Skeletal muscle satellite cell (primary cell): Measurements from ENCODE around the gene SMIM41.

ENCODE experiments used
- H3K27me3 ChIP-seq: 2 replicates; pipeline ENCODE4 v1.7.0; 2013; ENCODE audit warnings: low read length; ENCODE audit not compliant: control insufficient read depth, insufficient read depth
- H3K36me3 ChIP-seq: 2 replicates; pipeline ENCODE4 v1.7.0; 2013; ENCODE audit warnings: mild to moderate bottlenecking, control low read depth, low read length; ENCODE audit not compliant: insufficient read depth
- H3K4me1 ChIP-seq: 2 replicates; pipeline ENCODE4 v1.7.0; 2013; ENCODE audit warnings: low read length; ENCODE audit not compliant: control insufficient read depth, insufficient read depth
- H3K4me2 ChIP-seq: 2 replicates; pipeline ENCODE4 v1.7.0; 2013; ENCODE audit warnings: mild to moderate bottlenecking, low read length
- H3K4me3 ChIP-seq: 2 replicates; pipeline ENCODE4 v1.7.0; 2013; ENCODE audit warnings: low read length
- H3K9ac ChIP-seq: 2 replicates; pipeline ENCODE4 v1.7.0; 2013; ENCODE audit warnings: mild to moderate bottlenecking, low read depth, low read length, moderate library complexity
- H3K9me3 ChIP-seq: replicated peaks from 2 replicates; pipeline ENCODE4 v1.7.0; 2013; ENCODE audit warnings: mild to moderate bottlenecking, control low read depth, low read length

SMIM41 gene

GRCh38 chr12:52053536-52054209 is 25.8 kb upstream of the SMIM41 start:
- H3K36me3 ChIP-seq: peaks cover 11% of the 10 kb centered on the region
- no peak overlapping the region for H3K9ac ChIP-seq
- no peak overlapping the region for H3K4me3 ChIP-seq
- no peaks in the 10 kb centered on the region for H3K9me3 ChIP-seq
- H3K27me3 ChIP-seq: no peaks in the 10 kb centered on the region
- no peak overlapping the region for H3K4me2 ChIP-seq
- peaks cover 25% of the 10 kb centered on the region for H3K4me1 ChIP-seq

GRCh38 chr12:52054231-52054832 is 25.2 kb upstream of the SMIM41 start:
- Histone ChIP-seq H3K4me1 (peaks cover 25% of the 10 kb centered on the region), H3K9ac (no peak overlapping the region), H3K9me3 (no peaks in the 10 kb centered on the region), H3K27me3 (no peaks in the 10 kb centered on the region), H3K4me3 (no peak overlapping the region), H3K36me3 (peaks cover 11% of the 10 kb centered on the region), H3K4me2 (no peak overlapping the region)

DNA sequence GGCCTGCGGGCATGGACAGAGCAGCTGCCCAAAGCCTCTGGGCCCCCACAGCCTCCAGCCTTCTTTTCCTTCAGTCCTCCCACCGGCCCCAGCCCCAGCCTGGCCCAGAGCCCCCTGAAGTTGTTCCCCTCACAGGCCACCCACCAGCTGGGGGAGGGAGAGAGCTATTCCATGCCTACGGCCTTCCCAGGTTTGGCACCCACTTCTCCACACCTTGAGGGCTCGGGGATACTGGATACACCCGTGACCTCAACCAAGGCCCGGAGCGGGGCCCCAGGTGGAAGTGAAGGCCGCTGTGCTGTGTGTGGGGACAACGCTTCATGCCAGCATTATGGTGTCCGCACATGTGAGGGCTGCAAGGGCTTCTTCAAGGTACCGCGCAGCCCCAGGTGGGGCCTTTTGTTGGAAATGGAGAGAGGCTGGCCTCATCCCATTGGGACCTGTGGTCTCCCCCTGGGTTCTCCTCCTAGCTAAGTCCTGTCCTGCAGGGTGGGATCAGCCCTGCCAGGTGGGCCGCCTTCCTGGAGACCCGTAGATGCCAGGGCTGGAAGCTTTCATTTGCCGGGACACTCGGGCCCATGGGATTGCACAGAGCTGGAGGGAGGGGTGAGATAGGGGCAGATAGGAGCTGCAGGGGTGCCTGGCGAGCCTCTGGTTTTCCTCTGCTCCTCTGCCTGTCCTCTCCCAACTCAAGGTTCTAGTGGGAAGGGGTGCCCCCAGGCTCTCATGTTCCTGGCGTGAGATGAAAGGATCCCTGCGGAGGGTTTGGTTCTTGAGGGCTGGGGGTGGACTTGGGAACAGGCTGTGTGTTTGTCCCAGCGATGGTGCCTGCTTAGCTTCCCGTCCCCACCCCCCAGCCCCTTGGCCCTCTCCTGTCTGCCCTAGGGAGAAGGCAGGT is 24.4 kb upstream of the SMIM41 start:
- Histone ChIP-seq H3K4me3 (no peak overlapping the region), H3K9ac (no peak overlapping the region), H3K36me3 (peaks cover 11% of the 10 kb centered on the region), H3K27me3 (no peaks in the 10 kb centered on the region), H3K4me1 (peaks cover 21% of the 10 kb centered on the region), H3K9me3 (no peaks in the 10 kb centered on the region), H3K4me2 (no peak overlapping the region)

- Histone ChIP-seq H3K9ac (no peak overlapping the region), H3K4me3 (no peak overlapping the region), H3K36me3 (peaks cover 11% of the 10 kb centered on the region), H3K4me2 (no peak overlapping the region), H3K9me3 (no peaks in the 10 kb centered on the region), H3K27me3 (no peaks in the 10 kb centered on the region), H3K4me1 (peaks cover 13% of the 10 kb centered on the region)
Observed at GRCh38 chr12:52055731-52056711, 23.5 kb upstream of the SMIM41 start.

GRCh38 chr12:52056801-52057637 is 22.5 kb upstream of the SMIM41 start:
- no peak overlapping the region for H3K4me2 ChIP-seq
- H3K4me3 ChIP-seq: no peak overlapping the region
- no peak overlapping the region for H3K9ac ChIP-seq
- peaks cover 7% of the 10 kb centered on the region for H3K4me1 ChIP-seq
- no peaks in the 10 kb centered on the region for H3K27me3 ChIP-seq
- peaks cover 11% of the 10 kb centered on the region for H3K36me3 ChIP-seq
- no peaks in the 10 kb centered on the region for H3K9me3 ChIP-seq

DNA sequence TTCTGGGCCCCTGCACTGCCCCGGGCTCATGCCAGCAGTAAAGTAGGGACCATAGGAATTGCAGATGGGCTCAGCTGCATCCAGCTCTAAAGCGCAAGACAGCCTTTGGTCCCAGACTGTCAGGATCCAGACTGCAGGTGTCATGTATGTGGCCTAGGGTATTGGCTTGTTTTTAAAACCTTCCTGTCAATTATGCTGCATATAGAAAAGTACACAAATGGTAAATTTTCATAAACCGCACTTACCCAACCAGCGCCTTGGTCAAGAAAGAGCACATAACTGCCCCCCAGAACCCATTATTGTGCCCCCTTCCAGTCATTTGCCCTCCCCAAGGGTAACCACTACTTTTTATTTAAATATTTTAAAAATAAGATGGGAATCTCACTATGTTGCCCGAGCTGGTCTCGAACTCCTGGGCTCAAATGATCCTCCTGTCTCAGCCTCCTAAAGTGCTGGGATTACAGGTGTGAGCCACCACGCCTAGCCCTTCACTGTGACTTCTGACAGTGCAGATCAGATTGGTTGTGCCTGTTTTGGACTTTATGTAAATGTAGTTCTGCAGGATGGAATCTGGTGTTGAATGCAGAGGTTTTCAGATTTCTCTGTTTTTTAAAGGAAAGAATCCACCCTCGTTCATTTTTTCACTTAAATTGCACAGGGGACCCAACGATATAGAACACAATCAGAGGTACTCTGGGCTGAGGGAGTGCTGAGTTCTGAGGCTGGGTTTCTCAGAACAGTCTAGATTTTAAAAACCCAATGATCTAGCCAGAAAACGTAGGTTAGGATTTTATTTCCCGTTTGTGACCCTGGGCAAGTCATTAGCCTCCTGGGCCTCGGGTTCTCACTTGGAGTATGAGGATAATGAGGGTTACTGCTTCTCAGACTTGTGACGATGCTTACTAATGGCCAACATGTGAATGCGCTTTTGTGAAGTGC is 21.6 kb upstream of the SMIM41 start:
- no peak overlapping the region for H3K9ac ChIP-seq
- no peak overlapping the region for H3K4me3 ChIP-seq
- H3K27me3 ChIP-seq: no peaks in the 10 kb centered on the region
- H3K4me1 ChIP-seq: peaks cover 11% of the 10 kb centered on the region
- no peaks in the 10 kb centered on the region for H3K9me3 ChIP-seq
- no peak overlapping the region for H3K4me2 ChIP-seq
- H3K36me3 ChIP-seq: peaks cover 11% of the 10 kb centered on the region

GRCh38 chr12:52058631-52059361 is 20.7 kb upstream of the SMIM41 start:
- Histone ChIP-seq H3K4me3 (no peak overlapping the region), H3K9ac (no peak overlapping the region), H3K4me2 (no peak overlapping the region), H3K27me3 (no peaks in the 10 kb centered on the region), H3K4me1 (peaks cover 20% of the 10 kb centered on the region), H3K36me3 (peaks cover 11% of the 10 kb centered on the region), H3K9me3 (no peaks in the 10 kb centered on the region)

DNA sequence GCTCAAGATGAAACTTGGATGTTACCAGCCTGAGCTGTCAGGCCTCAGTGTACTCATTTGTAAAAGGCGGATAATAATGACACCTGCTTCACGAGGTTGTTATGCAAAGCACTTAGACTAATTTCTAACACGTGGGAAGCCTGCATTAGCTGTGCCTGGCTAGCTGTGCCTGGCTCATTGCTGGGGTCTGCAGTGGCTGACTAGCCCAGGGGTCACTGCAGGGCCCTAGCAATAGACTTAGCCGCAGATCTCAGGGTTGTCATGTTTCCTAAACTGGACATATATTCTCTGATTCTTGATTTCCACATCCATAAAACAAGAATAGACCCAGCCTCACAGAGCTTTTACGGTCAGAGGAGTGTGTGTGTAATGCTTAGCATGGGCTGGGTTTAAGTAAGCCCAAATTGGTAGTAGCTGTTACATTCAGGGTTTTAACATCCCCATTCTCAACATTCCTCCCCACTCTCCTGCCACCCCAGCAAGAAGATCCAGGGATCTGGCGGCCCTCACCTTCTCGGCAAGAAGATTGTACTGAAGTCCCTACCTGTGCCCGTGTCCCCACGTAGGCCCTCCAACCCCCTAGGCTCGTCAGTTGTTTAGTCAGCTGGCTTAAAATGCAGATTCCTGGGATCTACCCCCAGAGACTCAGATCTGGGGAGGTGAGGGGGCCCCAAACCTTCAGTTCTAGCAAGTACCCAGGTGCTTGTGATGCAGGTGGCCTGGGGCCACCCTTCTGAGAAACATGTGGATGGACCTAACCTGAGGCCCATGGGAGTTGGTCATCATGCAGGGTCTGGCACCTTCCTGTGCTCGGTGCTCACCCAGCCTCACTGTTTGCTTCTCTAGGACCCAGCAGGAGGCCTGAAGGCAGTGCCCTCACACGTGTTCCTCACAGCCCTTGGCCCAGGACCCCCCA is 19.7 kb upstream of the SMIM41 start:
- peaks cover 9% of the 10 kb centered on the region for H3K36me3 ChIP-seq
- H3K9me3 ChIP-seq: no peaks in the 10 kb centered on the region
- no peak overlapping the region for H3K9ac ChIP-seq
- H3K4me1 ChIP-seq: peaks cover 31% of the 10 kb centered on the region
- H3K27me3 ChIP-seq: no peaks in the 10 kb centered on the region
- H3K4me2 ChIP-seq: no peak overlapping the region
- no peak overlapping the region for H3K4me3 ChIP-seq
